HG03565 (cell line): ENCODE measurements around the gene MARCHF7.
"Not testable (repeated sequence)": the region's sequence is repeated elsewhere in the genome, so short reads cannot be mapped to it uniquely, and the experiment has no call there.

Experiments used
- ATAC-seq: cut with Tn5 transposase; IDR thresholded peaks from one replicate; pipeline ENCODE4 v1.9.1; 2021; ENCODE audit warnings: mild to moderate bottlenecking, moderate library complexity; ENCODE audit not compliant: unreplicated experiment

MARCHF7 gene

GRCh38 chr2:159712143-159712928 lies at the start of gene MARCHF7:
Gene MARCHF7, plus strand, starts transcription at chr2:159712506. Its CDS starts 16,517 bp downstream, at chr2:159729023.
- peak; percentile 90 for ATAC-seq

GRCh38 chr2:159667423-159667822 lies 44.9 kb upstream of the MARCHF7 start:
- ATAC-seq = not testable (repeated sequence)

DNA sequence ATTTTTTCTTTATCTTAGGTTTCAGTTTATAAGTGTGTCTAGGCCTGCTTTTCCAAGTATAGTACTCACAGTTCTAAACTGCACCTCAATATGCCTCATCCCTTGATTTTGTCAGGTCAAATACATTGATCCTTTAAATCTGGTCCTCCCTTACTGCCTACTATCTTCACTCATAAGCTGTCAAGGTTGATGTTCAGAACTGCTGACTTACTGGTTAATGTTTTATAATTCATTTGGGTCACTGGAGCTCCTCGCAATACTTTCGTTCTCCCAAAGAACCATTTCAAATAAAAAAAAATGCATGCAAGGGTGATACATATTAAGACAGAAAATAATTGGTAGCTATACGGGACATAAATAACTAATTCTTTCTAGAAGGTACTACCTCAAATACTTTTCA lies 41.3 kb upstream of the MARCHF7 start:
- ATAC-seq = no peak

GRCh38 chr2:159677654-159678053 lies 34.7 kb upstream of the MARCHF7 start:
- no peak for ATAC-seq

DNA sequence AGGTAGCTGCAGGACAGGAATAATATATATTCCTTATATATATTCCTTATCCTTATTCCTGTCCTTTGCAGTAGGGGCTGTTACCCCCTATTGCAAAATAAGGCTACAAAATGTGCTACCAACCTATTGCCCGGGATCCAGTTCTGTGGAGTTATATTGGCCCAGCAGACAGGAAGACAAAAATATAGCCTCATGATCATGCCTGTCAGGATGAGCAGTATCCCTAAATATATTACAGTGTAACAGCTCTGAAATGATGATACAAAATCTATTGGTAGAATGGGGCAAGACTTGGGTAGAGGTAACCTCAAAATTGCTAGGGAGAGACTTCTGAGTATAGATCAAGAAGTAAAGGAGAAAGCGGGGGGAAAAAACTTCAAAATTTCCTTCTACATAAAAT lies 31.6 kb upstream of the MARCHF7 start:
- ATAC-seq = no peak

GRCh38 chr2:159683817-159684216 lies 28.5 kb upstream of the MARCHF7 start:
- ATAC-seq = no peak

- no peak for ATAC-seq
These were observed 27.5 kb upstream of the MARCHF7 start for GRCh38 chr2:159684796-159685195.

- no peak for ATAC-seq
These were observed 17.7 kb upstream of the MARCHF7 start for GRCh38 chr2:159694500-159695040.

DNA sequence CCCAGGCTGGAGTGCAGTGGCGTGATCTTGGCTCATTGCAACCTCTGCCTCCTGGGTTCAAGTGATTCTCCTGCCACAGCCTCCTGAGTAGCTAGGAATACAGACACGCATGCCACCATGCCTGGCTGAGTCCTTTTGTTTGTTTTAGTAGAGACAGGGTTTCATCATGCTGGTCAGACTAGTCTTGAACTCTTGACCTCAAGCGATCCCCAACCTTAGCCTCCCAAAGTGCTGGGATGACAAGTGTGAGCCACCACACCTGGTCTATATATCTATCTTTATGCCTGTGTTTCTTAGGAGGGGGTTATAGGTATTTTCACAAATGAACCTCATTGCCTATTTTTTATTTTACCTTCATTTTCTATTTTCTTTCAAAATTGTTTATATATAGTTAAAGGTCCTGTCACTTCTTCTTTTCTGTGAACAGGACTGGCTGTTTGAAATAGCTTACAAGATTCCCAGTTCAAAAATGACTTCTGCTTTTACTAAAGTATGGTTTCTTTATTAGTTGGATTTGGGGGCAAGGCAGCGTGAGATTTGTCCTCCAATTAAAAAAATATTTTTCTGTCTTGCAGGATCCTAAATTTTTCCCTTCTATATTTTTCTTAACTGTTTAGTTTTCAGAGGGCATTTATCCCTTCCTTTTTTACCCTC lies 16.4 kb upstream of the MARCHF7 start:
- no peak for ATAC-seq

- no peak for ATAC-seq
These were observed 8.8 kb upstream of the MARCHF7 start for GRCh38 chr2:159703491-159703890.

GRCh38 chr2:159706385-159706980 lies 5.8 kb upstream of the MARCHF7 start:
- ATAC-seq = no peak

DNA sequence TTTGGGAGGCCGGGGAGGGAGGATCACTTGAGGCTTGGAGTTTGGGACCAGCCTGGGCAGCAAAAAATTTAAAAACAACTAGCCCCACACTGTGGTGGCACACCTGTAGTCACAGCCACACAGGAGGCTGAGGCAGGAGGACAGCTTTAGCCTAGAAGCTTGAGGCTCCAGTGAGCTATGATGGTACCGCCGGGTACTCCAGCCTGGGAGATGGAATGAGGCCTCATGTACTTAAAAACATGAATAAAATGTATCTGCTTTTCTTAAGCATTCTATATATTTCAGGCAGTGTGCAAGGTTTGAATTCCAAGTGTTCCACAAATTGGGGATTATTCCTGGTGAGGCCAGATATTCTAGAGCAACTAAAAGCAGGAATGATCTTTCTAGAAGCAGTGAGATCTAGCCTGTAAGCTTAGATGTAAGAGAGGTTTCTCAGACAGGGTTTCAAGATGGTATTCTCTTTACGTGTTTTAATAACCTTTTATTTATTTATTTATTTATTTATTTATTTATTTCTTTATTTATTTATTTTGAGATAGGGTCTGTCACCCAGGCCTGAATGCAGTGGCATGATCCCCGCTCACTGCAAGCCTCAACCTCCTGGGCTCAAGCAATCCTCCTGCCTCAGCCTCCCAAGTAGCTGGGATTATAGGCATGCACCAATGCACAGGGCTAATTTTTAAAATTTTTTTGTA lies 4.1 kb upstream of the MARCHF7 start:
- ATAC-seq = no peak

DNA sequence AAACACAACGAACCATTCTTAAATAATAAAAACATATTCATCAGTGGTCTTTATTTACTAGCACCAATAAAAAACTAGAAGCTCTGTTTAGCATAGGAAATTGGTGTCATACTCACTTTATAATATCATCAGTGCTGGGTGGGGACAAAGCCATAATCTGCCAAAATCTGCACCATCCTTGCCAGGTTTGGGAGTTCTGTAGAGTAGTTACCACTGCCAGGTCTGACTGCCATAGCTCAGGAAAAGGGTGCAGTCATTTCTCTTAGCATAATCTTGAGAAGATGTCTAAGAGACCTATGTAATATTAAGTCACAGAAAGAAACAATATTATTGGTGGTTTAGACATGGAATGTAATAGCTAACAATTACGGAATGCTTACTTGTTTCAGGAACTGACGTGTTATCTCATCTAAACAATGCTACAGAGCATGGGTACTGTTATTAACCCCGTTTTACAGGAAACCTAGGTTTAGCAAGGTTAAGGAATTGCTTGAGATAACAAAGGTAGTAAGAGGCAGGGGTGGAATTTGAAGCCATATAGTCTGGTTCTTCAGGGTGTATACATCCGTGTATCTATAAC lies 1.6 kb upstream of the MARCHF7 start:
- ATAC-seq = no peak

GRCh38 chr2:159711562-159712142 lies 654 bp upstream of the MARCHF7 start:
- ATAC-seq = no peak

DNA sequence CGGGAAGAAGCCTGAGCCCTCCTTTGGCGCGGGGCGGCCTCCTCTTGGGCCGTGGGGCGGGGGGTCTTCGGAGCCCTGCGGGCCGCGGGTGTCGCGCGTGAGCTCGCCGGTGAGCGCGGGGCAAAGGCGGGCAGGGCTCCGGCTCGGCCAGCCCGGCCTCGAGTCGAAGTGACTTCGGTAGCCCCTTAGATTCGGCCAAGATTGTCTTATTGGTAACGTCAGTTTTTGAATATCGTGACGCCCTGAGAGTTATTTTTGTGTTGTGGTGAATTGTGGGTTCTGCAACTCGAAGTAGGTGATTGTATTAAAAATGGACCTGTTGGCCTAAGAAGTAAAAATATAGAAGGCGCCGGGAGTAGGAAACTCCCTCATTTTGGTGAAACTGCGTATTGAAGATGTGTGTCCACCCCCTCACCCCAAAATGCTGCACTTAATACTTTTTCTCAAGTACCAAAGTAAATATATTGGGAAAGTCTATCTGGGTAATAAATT lies 669 bp downstream of the MARCHF7 start:
- ATAC-seq = peak; percentile 2

DNA sequence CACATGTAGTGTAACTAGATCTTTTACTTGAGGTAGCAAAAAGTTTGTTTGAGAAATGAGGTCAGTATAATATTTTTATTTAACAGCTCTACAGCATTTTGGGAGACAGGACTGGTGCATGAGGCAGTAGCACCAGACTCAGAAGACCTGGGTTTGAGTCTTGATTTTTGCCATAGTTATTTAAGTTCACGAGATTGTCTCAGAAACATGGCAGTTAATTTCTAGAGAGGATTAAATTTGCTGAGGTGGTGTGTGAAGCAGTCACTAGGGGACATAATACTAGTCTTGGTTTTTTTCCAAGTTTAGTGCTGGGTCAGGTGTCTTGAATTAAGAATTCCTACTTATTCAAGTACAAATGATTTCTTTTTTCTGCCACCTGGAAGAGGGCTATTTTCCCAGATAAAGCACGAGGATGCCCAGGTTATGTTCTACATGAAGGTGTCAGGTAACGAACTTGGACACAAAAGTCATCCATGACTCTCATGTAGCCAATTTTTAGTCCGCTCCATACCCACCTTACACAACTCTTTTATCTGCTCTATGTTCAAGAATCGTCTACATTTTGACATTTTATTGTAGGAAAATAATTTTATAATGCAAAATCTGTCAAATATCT lies 1.4 kb downstream of the MARCHF7 start:
- ATAC-seq = no peak

DNA sequence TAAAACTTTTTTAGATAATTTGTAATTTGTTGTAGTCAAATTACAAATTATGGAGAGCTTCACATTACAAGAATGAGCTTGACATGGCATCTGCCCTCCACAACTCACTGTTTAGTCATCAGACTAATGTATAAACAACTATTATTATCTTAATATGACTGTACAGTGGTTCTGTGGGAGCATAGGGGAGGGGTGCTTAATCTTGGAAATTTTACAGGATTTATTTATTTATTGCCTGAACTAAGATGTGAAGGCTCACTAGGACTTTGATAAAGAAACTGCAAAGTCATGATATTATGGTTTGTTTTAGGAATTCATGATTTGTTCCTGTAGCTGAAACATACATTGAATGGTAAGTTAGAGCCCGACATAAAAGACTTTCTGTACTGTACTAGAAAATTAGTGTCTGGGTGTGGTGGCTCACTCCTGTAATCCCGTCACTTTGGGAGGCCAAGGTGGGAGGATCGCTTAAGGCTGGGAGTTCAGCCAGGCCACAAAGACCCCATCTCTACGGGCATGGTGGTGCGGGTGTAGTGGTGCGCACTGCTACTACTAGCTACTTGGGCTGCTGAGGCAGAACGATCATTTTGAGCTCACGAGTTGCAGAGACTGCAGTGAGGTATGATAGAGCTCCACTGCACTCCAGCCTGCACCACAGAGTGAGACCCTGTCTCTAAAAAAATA lies 2.1 kb downstream of the MARCHF7 start:
- no peak for ATAC-seq

GRCh38 chr2:159715451-159715850 lies 3.1 kb downstream of the MARCHF7 start:
- no peak for ATAC-seq

DNA sequence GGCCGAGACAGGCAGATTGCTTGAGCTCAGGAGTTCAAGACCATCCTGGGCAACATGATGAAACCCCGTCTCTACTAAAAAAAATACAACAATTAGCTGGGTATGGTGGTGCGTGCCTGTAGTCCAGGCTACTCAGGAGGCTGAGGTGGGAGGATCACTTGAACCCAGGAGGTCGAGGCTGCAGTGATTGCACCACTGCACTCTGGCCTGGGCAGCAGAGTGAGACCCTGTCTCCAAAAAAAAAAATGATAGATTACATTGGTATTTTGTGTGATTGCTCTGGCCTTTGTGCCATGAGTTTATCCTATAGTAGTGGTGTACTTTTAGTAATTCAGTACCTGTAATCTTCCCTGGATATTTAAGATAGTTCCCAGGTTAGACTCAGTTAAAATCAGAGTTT lies 4.1 kb downstream of the MARCHF7 start:
- not testable (repeated sequence) for ATAC-seq
